NCI-H2171 (cell line): ENCODE measurements around the gene ESYT3.

Experiments
- DNase-seq: peaks from one replicate; lab custom pipeline; 2025; lab: John Stamatoyannopoulos, UW

Gene ESYT3, protein sequence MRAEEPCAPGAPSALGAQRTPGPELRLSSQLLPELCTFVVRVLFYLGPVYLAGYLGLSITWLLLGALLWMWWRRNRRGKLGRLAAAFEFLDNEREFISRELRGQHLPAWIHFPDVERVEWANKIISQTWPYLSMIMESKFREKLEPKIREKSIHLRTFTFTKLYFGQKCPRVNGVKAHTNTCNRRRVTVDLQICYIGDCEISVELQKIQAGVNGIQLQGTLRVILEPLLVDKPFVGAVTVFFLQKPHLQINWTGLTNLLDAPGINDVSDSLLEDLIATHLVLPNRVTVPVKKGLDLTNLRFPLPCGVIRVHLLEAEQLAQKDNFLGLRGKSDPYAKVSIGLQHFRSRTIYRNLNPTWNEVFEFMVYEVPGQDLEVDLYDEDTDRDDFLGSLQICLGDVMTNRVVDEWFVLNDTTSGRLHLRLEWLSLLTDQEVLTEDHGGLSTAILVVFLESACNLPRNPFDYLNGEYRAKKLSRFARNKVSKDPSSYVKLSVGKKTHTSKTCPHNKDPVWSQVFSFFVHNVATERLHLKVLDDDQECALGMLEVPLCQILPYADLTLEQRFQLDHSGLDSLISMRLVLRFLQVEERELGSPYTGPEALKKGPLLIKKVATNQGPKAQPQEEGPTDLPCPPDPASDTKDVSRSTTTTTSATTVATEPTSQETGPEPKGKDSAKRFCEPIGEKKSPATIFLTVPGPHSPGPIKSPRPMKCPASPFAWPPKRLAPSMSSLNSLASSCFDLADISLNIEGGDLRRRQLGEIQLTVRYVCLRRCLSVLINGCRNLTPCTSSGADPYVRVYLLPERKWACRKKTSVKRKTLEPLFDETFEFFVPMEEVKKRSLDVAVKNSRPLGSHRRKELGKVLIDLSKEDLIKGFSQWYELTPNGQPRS

GRCh38 chr3:138434276-138434874 is at the start of gene ESYT3:
Gene ESYT3, plus strand, starts transcription at chr3:138434616. Its CDS starts 183 bp downstream, at chr3:138434799.
- DNase-seq: peak; percentile 53

DNA sequence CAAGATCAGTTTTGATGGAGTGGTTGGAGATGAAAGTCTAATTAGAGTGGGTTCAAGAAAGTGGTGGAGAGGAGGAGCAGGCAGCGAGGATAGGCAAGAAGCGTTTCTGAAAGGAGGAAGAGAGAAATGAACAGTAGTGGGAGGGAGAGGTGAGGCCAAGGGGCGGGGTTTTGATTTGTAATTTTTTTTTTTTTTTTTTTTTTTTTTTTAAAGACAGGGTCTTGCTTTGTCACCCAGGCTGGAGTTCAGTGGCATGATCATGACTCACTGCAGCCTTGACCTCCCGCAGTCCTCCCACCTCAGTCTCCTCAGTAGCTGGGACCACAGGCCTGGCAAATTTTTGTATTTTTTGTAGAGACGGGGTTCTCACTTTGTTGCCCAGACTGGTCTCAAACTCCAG is 49.4 kb upstream of the ESYT3 start:
- no peak for DNase-seq

GRCh38 chr3:138389144-138389601 is 45.2 kb upstream of the ESYT3 start:
- no peak for DNase-seq

DNA sequence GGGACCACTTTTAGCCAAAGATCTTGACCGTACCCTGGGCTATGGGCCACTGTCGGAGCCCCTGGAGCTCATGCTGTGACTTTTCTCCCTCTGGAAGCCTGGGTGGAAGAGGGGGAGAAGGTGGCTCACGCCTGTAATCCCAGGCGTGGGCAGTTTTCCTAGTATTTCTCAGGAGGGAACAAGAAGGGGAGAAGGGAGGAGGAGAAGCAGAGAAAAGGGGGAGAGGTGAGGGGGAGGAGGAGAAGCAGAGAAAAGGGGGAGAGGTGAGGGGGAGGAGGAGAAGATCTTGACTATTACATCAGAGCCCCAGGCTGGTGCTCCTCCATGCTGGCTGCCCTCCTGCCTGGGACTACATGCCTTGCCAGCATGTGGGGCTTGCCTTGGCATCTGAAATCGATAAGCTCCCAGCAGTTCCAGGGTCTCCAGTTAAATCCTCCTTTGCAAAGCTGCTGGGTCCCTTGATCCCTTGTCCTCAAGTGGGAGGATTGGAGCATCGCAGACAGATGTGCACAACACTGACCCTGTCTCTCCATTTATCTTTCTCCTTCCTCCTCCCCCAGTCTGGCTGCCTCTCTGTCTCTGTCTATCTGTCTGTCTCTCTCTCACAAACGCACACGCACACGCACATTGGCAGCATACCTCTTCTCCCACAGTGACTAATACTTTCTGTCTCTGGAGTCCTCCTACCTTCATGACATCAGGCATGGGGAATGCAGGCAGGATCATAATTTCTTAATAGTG is 44.4 kb upstream of the ESYT3 start:
- DNase-seq: no peak

DNA sequence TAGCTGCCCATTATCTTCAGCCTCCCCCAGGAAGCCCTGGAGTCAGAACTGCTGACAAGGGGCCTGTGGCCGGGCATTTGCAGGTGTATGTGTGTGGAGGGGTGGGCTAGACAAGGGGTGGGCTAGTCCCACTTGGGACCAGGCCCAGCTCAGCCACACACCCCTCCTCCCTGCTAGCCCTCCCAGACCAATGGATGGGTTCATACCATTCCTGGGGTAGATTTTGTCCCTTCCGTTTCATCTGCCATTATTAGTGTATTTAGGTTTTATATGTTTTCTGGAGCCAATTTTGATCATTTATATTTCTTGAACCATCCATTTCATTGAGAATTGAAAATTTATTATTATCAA is 43.9 kb upstream of the ESYT3 start:
- DNase-seq: no peak

DNA sequence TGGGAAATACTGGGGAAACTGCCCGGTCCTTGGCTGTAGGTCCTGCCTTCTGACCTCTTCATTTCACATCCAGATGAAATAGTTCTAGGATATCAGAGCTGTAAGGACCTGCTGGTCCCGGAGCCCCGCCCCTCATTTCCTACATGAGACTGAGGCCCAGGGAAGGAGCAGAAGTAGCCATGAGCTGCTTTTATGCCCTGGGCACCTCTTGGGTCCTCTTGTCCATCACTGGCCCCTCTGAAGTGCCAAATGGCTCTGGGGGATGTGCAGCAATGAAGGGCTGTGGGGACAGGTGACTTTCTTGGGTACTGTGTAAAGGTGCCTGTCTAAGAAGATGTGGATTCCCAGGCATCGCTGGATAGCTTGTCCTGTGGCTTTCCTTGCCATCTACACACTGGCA is 40.3 kb upstream of the ESYT3 start:
- no peak for DNase-seq

GRCh38 chr3:138394686-138395085 is 39.7 kb upstream of the ESYT3 start:
- no peak for DNase-seq

DNA sequence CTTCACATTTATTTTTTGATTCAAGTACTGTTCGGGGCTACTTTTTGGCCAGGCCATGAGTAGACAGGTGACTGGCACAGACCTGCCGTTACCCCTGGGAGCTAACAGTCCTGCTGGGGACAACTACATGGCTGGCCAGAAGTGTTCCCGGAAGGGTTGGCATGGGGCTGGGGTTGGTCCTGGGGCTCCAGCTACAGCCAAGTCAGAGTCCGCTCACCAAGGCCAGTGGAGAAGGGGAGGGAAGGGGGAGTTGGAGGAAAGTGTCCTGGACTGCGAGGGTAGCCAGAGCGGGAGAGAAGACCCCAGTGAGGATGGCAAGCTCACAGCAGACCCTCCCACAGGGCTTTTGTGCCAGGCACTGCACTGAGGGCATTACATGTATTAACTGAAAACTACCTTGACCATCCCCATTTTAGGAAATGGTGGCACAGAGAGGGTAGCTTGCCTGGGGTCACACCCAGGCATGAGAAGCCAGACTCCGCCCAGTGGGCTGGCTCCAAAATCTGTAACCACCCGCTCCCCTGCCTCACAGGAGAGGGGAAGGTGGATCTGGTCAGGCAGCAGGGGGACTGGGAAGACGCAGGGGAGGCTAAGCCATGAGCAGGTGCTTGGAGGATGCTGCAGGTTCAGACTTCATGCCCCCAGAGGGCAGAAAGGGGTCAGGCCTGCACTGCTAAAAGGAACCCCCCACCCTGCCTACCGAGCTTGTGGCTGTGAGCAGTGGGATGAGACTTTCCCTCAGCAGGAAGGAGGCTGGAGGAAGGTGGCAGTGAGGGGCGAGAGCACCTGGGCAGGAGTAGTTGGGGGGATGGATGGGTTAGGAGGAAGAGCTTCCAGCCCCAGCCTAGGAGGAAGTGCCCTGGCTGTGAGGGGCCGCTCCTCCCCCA is 38.3 kb upstream of the ESYT3 start:
- no peak for DNase-seq

DNA sequence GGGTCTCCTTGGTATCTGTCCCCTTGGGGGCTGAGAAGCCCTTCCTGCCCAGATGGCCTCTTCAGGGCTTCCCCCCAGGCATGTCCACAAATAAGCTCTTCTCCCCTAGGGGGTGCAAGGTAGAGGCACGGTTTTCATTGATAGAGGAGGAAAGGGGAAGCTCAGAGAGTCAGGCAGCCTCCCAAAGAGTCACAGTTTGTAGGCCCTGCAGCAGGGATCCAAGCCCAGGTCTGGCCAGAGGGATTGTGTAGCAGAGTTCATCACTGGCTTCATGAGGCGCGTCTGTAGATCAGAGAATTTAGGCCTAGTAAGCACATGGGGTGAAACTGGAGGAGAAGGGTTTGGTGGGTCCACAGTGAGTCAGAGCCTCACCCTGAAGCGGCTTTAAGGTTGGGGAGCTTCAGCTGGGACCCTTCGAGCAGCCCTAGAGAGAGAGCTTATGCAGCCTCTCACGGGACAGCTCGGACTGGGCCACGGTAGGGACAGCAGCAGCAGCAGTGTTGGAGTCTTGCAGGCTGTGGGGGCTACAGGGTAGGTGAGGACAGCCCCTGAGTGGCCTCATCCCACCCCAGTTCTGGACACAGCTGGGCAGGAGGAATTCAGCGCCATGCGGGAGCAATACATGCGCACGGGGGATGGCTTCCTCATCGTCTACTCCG is 37.5 kb upstream of the ESYT3 start:
- DNase-seq: no peak

GRCh38 chr3:138397983-138398382 is 36.4 kb upstream of the ESYT3 start:
- no peak for DNase-seq

DNA sequence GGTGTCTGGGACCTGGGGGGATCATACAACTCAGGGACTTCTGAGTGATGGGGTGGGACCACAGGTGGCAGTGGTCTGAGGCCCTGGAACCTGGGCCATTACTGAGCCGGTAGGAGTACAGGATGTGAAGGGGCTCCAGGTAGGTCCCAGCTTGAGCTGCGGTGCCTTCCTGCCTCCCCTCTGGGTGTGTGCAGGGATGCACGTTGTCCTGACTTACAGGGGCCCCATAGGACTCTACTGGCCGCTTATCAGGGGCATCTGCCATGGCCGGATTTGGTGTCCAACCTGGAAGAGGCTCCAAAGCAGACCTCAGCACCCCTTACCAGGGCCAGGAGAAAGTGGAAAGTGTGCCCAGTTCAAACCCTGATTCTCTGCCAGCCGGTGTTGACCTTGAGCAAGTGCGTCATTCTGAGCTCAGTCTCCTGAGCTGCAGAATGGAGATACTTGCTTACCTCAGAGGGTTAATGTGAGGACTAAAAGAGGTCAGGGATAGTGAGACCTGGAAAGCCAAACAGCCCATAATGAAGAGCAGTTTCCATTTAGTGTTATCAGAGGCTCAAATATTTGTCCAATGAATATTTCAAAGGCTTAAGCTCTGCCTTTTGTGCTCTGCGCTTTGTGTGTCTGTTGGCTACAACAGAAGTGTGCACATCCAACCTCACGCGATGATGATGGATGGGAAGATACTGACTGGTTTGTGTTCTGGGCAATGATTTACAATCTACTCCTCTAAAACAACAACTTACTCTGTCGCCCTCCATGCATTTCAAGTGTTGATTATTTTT is 35.4 kb upstream of the ESYT3 start:
- DNase-seq: no peak

- no peak for DNase-seq
These were observed 34.6 kb upstream of the ESYT3 start for GRCh38 chr3:138399766-138400165.

GRCh38 chr3:138400651-138401070 is 33.8 kb upstream of the ESYT3 start:
- no peak for DNase-seq

- no peak for DNase-seq
These were observed 32.6 kb upstream of the ESYT3 start for GRCh38 chr3:138401834-138402233.

DNA sequence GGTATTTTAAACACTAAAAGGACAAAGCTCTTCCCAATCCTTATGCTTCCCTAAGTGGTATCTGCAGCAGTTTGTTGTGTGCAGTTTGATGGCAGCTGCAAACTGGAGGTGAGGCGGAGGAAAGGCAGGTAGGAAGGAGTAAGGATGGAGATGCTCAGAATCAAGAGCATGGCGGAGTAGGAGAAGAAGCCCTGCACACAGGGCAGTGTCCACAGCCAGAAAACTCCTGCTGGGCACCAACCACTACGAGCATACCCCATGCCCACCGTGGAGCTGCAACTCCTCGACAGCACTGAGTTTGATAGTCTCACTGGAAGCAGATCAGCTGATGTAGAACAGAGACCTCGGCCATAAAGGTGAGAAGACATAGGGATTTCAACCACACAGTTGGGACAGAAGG is 30.3 kb upstream of the ESYT3 start:
- DNase-seq: no peak

- DNase-seq: no peak
These were observed 29.4 kb upstream of the ESYT3 start for GRCh38 chr3:138405001-138405400.

DNA sequence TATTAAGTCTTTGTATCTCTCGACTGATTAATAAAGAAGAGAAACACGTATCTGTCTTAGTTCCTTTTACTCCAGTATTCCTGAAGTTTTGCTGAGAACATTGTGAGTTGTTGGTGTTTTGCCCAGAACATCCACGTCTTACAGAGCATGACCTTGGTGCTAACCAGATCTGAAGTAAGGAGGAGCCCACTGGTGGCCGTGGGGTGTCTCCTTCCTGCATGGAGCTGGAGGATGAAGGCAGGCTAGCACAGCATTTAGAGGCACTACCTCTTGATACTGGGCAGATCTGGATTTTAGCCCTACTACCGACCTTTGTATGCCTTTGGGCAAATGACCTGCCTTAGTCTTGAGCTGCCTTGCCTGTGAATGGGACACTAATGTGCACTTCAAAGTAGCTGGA is 28.9 kb upstream of the ESYT3 start:
- no peak for DNase-seq

- DNase-seq: no peak
These were observed 27.8 kb upstream of the ESYT3 start for GRCh38 chr3:138406606-138407005.

DNA sequence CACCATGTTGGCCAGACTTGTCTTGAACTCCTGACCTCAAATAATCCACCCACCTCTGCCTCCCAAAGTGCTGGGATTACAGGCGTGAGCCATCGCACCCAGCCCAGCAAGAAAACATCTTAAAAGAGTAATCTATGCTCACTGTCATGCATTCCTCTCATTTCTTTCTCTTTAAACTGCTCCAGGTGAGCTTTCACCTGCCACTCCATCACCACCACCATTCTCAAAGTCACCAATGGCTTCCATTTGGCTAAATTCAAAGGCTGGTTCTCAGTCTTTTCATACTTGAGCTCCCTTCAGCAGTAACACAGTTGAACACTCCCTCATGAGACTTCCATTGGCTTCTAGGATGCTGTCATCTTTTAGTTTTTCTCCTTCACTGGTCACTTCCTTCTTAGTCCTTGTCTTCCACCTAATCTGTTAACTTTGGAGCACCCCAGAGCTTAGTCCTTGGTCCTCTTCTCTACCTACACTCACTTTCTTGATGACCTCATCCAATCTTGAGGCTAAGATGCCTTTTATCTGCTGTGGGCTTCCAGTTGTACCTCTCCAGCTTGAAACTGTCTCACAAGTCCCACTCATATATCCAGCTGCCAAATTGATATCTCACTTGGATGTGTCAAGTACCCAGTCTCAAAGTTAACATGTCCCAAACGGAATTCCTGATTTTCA is 27.0 kb upstream of the ESYT3 start:
- no peak for DNase-seq
